ENCODE measurements around the gene SRGAP2.
"Not testable (repeated sequence)": the region's sequence is repeated elsewhere in the genome, so short reads cannot be mapped to it uniquely, and the experiment has no call there.

- TF ChIP-seq POLR2AphosphoS5 (IDR thresholded peaks at IDR 0.05); TAF1 (IDR thresholded peaks at IDR 0.05; ENCODE audit: low read depth): not testable (repeated sequence)
These were observed 23.7 kb upstream of the SRGAP2 start for GRCh38 chr1:206179666-206180065.
